Neuron (in vitro differentiated cells): ENCODE results near the gene PRKCE.

ENCODE experiments used
- H2AFZ ChIP-seq: one replicate; pipeline ENCODE4 v1.6.1; 2013; ENCODE audit warnings: low read depth, mild to moderate bottlenecking, inconsistent platforms, low read length, moderate library complexity
- H3K27me3 ChIP-seq: one replicate; pipeline ENCODE4 v1.6.1; 2013; ENCODE audit warnings: low read length; ENCODE audit not compliant: insufficient read depth
- H3K36me3 ChIP-seq: one replicate; pipeline ENCODE4 v1.6.1; 2013; ENCODE audit warnings: low read length; ENCODE audit not compliant: insufficient read depth
- H3K4me1 ChIP-seq: one replicate; pipeline ENCODE4 v1.6.1; 2013; ENCODE audit warnings: low read length; ENCODE audit not compliant: insufficient read depth
- H3K4me3 ChIP-seq: 2 replicates; pipeline ENCODE4 v1.5.1; 2013; ENCODE audit warnings: mild to moderate bottlenecking, low read length, moderate library complexity
- H3K9me3 ChIP-seq: one replicate; pipeline ENCODE4 v1.6.1; 2013; ENCODE audit warnings: low read length

PRKCE gene

DNA sequence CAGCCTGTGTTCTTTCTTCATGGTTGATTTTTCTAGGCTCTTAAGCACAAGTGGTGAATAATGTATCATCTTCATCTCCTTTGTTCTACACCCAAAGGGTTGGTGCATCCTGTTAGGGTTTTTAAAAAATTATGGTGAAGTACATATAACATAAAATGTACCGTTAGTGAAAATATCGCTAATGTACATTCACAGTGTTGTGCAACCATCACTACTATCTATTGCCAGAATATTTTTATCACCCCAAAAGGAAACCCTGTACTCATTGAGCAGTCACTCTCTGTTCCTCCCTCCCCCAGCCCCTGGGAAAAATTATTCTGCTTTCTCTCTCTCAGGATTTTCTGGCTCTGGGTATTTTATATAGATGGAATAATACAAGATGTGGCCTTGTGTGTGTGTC, 98.5 kb downstream of the PRKCE start:
- H3K9me3 ChIP-seq: peaks cover 7% of the 10 kb centered on the region
- no peaks in the 10 kb centered on the region for H3K36me3 ChIP-seq
- no peak overlapping the region for H2AFZ ChIP-seq
- no peak overlapping the region for H3K4me3 ChIP-seq
- H3K4me1 ChIP-seq: no peaks in the 10 kb centered on the region
- no peaks in the 10 kb centered on the region for H3K27me3 ChIP-seq

GRCh38 chr2:45750484-45750883, 99.0 kb downstream of the PRKCE start:
- no peak overlapping the region for H3K4me3 ChIP-seq
- H3K27me3 ChIP-seq: no peaks in the 10 kb centered on the region
- H3K36me3 ChIP-seq: no peaks in the 10 kb centered on the region
- no peak overlapping the region for H2AFZ ChIP-seq
- H3K4me1 ChIP-seq: no peaks in the 10 kb centered on the region
- peaks cover 7% of the 10 kb centered on the region for H3K9me3 ChIP-seq

DNA sequence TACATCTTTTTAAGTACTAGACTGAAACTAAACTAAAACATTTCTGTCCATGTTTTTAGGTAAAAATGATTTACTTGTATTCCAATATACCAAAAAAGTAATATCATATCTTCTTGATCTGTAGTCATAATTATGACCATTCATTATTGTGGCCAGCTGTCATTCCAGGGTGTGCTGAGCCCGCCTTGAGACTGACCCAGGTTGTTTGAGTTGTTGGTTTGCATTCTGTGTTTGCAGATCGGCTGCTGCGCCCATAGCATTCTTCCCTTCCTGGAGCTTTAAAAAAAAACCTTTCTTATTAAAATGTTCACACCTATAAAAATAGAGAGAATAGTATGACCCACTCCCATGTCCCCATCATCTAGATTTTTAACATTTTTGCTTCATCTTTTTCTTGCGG, 101.9 kb downstream of the PRKCE start:
- no peak overlapping the region for H3K4me3 ChIP-seq
- H3K9me3 ChIP-seq: no peaks in the 10 kb centered on the region
- no peaks in the 10 kb centered on the region for H3K27me3 ChIP-seq
- no peaks in the 10 kb centered on the region for H3K36me3 ChIP-seq
- no peaks in the 10 kb centered on the region for H3K4me1 ChIP-seq
- H2AFZ ChIP-seq: no peak overlapping the region

DNA sequence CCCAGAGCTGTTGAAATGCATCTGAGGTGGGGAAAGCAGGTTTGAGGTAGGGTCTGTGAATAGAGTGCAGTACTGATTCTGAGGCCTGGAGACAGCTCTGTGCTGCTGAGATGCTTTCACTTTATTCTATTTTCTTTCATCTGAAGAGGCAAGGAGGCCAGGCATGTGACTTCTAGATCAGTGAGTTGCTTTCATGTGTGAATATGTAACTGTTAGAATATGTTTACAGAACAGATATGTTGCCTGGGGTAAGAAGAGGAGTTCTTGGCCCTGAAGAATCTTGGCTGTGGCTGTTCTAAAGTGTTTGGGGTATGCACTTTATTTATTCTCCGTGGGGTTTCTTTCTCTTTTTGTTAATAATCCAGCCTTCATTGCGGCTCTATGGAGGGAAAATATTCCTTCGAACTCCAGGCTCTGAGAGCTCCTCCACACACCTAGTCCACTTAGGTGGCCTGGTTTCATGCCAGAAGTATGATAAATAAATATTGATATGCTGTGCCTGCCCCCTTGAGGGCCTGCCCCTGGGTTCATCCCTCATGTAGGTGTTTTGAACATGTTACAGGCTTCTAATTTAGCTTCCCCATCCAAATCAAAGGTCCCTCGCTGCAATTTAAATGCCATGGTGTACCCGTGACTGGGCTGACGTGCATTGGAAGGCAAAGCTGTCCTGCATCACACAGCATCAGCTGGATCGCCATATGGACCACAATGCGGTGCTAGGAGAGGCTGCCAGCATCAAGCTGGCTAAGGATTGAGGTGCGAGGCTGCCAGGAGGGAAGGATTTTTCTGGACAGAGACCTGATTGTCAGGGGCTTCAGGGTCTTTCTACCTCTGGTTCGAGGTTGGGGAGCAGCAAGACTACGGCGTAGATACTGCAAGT, 102.9 kb downstream of the PRKCE start:
- Histone ChIP-seq H3K4me1 (peaks cover 1% of the 10 kb centered on the region), H3K9me3 (no peaks in the 10 kb centered on the region), H3K4me3 (no peak overlapping the region)

DNA sequence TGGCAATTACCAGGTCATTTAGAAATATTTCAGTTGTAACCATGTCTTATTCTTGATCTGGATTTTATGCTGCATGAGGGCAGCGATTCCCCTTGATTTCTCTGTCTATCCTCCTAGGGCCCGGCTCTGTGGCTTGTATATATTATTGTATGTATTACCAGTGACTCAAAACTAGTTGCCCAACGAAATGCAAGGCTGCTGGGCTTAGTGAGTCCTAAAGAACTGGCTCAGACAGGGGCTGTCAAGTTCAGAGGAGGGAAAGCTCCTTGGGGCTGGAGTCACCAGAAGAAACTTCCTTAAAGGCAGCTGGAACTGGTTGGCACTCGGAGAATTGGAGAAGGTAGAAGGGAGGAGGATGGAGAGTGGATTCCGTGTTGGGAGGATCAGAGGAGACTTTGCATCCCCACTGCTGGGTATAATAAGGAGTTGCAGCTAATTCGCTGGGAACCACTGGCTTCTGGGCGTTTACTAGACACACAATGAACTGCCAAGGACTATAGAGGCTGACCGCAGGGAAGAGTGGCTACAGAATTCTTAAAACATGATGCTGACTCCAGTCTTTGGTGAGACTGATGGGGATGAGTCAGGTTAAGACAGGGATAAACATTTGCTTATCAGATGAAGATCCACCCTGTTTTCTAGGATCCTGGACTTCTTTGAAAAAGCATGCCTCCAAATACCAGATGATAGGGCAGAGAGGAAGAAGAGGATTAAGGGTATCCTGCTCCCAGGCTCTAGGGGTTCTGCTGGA, 104.3 kb downstream of the PRKCE start:
- no peaks in the 10 kb centered on the region for H3K9me3 ChIP-seq
- peaks cover 3% of the 10 kb centered on the region for H3K4me1 ChIP-seq
- H3K36me3 ChIP-seq: no peaks in the 10 kb centered on the region
- H3K27me3 ChIP-seq: no peaks in the 10 kb centered on the region
- H3K4me3 ChIP-seq: no peak overlapping the region
- H2AFZ ChIP-seq: no peak overlapping the region

More for the DNA sequence above, 102.9 kb downstream of the PRKCE start:
- Histone ChIP-seq H3K27me3 (no peaks in the 10 kb centered on the region), H3K36me3 (no peaks in the 10 kb centered on the region), H2AFZ (no peak overlapping the region)

DNA sequence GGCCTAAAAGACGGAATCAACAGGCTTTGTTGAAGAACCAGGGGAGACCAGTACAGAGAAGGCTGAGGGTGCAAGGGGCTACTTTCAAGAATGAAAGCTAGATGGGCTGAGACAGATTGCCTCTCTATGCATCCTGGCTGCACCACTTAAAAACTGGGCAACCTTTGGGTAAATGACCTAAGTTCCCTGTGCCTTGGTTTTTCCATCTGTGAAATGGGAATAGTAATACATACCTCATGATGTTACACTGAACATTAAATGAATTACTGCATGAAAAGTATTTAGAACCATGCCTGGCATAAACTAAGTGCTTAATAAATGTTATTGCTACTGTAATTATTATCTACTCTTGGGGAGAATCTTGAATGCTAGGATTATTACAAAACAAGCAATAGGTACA, 106.5 kb downstream of the PRKCE start:
- no peak overlapping the region for H2AFZ ChIP-seq
- H3K27me3 ChIP-seq: no peaks in the 10 kb centered on the region
- no peak overlapping the region for H3K4me3 ChIP-seq
- peaks cover 3% of the 10 kb centered on the region for H3K4me1 ChIP-seq
- no peaks in the 10 kb centered on the region for H3K36me3 ChIP-seq
- H3K9me3 ChIP-seq: no peaks in the 10 kb centered on the region

GRCh38 chr2:45759310-45759851, 107.9 kb downstream of the PRKCE start:
- Histone ChIP-seq H3K4me1 (peaks cover 3% of the 10 kb centered on the region), H3K4me3 (no peak overlapping the region), H3K27me3 (no peaks in the 10 kb centered on the region), H2AFZ (no peak overlapping the region), H3K36me3 (no peaks in the 10 kb centered on the region), H3K9me3 (no peaks in the 10 kb centered on the region)

DNA sequence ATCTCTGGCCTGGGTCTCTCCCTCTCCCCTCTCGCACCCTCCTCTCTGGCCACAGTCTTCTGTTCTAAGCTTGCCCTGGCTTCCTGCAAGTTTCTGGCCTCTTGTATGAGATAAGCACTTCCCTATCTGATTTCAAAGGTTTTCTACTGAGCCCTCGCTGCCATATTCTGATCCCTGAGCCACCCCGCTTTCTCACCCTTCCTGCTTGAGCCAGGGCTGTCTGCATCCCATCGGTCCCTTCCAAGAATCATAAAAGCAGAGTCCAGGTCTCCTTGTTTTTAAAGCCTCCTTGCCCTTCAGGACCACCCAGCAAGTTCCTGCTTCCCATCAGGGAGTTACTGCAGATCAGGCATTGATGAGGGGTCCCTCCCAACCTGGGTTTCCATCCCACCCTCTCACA, 110.2 kb downstream of the PRKCE start:
- no peaks in the 10 kb centered on the region for H3K27me3 ChIP-seq
- no peak overlapping the region for H2AFZ ChIP-seq
- H3K4me3 ChIP-seq: no peak overlapping the region
- H3K36me3 ChIP-seq: no peaks in the 10 kb centered on the region
- peaks cover 3% of the 10 kb centered on the region for H3K4me1 ChIP-seq
- no peaks in the 10 kb centered on the region for H3K9me3 ChIP-seq

DNA sequence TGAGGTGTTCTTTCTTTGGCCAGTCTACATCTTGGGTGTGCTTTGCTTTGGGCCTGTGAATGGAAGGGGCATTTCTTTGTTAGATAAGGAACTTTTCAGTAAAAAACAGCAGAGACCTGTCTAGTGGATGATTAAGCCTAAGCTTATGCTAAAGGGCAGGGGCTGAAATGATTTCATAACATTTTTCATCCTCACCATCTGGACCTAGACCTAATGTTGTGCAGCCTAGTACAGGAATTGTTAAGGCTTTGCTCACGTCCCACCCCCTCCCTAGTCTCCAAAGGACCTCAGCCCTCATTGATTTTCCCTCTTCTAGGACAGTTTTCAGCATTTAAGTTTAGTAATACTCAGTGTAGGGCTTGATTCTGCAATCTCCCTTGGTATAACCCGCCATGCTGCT, 111.8 kb downstream of the PRKCE start:
- H3K27me3 ChIP-seq: no peaks in the 10 kb centered on the region
- no peak overlapping the region for H3K4me3 ChIP-seq
- H3K4me1 ChIP-seq: peaks cover 3% of the 10 kb centered on the region
- no peaks in the 10 kb centered on the region for H3K36me3 ChIP-seq
- H3K9me3 ChIP-seq: no peaks in the 10 kb centered on the region
- no peak overlapping the region for H2AFZ ChIP-seq

DNA sequence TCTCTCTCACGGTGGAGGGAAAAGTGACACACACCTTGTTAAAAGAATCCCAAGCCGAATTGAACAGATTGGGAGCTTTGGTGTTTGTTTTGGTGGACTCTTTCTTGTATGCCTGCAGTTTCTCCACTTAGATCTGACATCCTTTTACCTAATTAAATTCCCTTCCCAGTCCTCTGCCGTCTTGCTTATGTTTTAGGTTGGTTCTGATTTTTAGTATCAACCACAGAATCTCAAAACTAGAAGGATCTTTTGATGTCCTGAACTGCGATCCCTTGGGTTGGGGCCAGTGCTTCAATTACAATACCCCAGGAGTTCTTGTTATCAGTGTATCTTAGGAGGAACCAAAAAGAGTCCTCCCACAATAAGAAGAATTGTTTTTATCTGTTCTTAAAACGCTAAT, 112.3 kb downstream of the PRKCE start:
- H2AFZ ChIP-seq: no peak overlapping the region
- H3K4me1 ChIP-seq: peaks cover 3% of the 10 kb centered on the region
- no peaks in the 10 kb centered on the region for H3K27me3 ChIP-seq
- no peak overlapping the region for H3K4me3 ChIP-seq
- no peaks in the 10 kb centered on the region for H3K36me3 ChIP-seq
- no peaks in the 10 kb centered on the region for H3K9me3 ChIP-seq

DNA sequence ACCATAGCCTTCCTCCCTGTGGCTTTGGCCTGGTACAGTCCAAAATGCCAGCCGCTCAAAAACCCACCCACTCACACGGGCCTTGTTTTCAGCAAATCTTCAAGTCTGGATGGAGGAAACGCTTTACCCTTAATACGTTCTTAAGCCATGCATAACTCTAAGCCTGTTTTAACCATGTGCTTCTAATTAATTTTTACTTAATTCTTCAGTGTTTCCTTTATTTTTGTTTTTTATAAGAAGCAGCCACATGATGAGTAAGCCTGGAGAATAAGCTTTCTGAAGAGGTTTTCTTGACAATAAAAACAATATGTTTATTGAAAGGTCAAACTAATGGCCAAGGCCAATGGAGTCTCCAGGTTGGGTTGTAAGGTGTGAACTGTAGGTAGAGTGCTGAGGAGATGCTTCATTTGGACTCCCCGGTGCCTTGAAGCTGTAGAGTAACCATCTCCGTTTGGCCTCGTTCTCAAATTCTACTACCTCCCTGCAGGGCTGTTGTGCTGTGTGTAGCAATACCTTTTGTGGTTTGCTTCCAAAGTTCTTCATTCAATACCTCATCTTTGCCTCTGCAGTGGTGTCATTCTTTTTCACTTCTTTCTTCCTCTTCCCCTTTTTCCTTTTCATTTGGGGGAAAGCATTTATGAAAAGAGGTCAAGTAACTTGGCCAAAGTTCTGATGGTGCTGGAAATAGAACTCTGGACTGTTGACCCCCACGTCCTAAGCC, 113.7 kb downstream of the PRKCE start:
- H3K4me1 ChIP-seq: peaks cover 3% of the 10 kb centered on the region
- H3K9me3 ChIP-seq: no peaks in the 10 kb centered on the region
- H2AFZ ChIP-seq: no peak overlapping the region
- H3K36me3 ChIP-seq: no peaks in the 10 kb centered on the region
- no peaks in the 10 kb centered on the region for H3K27me3 ChIP-seq
- H3K4me3 ChIP-seq: no peak overlapping the region

DNA sequence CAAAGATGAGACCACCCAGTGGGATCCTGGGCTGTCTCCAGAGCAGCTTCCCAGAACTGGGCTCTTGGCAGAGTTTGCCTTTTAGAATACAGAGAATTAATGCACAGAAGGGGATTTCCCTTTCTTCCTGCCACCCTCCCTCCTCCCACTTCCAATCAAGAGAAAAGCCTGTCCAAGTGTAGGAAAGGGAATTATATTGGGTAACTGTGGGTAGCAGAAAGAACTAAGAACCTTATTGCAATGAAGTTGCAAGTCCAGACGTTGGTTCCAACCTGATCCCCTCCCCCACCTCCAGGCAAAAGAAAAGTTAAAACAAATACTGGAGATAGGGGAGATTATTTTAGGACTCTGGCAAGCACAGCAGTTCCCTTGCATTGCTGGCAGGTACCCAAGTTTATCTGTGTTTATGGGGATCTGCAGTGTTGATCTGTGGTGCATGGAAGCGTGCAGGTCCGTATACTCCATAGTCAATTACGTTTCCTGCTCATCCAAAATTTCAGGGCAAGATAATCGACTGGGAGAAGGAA, 114.3 kb downstream of the PRKCE start:
- no peak overlapping the region for H2AFZ ChIP-seq
- no peaks in the 10 kb centered on the region for H3K36me3 ChIP-seq
- peaks cover 7% of the 10 kb centered on the region for H3K4me1 ChIP-seq
- no peaks in the 10 kb centered on the region for H3K27me3 ChIP-seq
- H3K4me3 ChIP-seq: no peak overlapping the region
- H3K9me3 ChIP-seq: no peaks in the 10 kb centered on the region
